Measurements from ENCODE around the gene CXorf65.

Gene CXorf65

GRCh38 chrX:71103110-71103983, 3.2 kb downstream of the CXorf65 start:
- Histone ChIP-seq H3K9ac (ENCODE audit: low read length) (no peak overlapping the region), H3K4me1 (ENCODE audit: control insufficient read depth, insufficient read depth, low read length) (no peaks in the 10 kb centered on the region), H3K36me3 (ENCODE audit: control insufficient read depth, insufficient read depth, low read length, severe bottlenecking) (no peaks in the 10 kb centered on the region), H3K9me3 (ENCODE audit: control insufficient read depth, low read length) (no peaks in the 10 kb centered on the region), H3K27me3 (replicated peaks; ENCODE audit: control insufficient read depth, insufficient read depth, low read length) (peaks cover 28% of the 10 kb centered on the region), H3K4me3 (ENCODE audit: low read length) (no peak overlapping the region)
- DNase-seq (ENCODE audit: low read depth) = no peak

- Histone ChIP-seq H3K36me3 (ENCODE audit: control insufficient read depth, insufficient read depth, low read length, severe bottlenecking) (no peaks in the 10 kb centered on the region), H3K4me1 (ENCODE audit: control insufficient read depth, insufficient read depth, low read length) (no peaks in the 10 kb centered on the region), H3K9me3 (ENCODE audit: control insufficient read depth, low read length) (no peaks in the 10 kb centered on the region), H3K9ac (ENCODE audit: low read length) (no peak overlapping the region), H3K4me3 (ENCODE audit: low read length) (no peak overlapping the region), H3K27me3 (replicated peaks; ENCODE audit: control insufficient read depth, insufficient read depth, low read length) (peaks cover 28% of the 10 kb centered on the region)
- DNase-seq (ENCODE audit: low read depth) = no peak
Observed at GRCh38 chrX:71102292-71102691, 4.2 kb downstream of the CXorf65 start.

GRCh38 chrX:71100581-71101505, 5.7 kb downstream of the CXorf65 start:
- no peaks in the 10 kb centered on the region for H3K36me3 ChIP-seq (ENCODE audit: control insufficient read depth, insufficient read depth, low read length, severe bottlenecking)
- no peak overlapping the region for H3K4me3 ChIP-seq (ENCODE audit: low read length)
- no peaks in the 10 kb centered on the region for H3K4me1 ChIP-seq (ENCODE audit: control insufficient read depth, insufficient read depth, low read length)
- peaks cover 28% of the 10 kb centered on the region for H3K27me3 ChIP-seq (replicated peaks; ENCODE audit: control insufficient read depth, insufficient read depth, low read length)
- H3K9ac ChIP-seq (ENCODE audit: low read length) = no peak overlapping the region
- no peaks in the 10 kb centered on the region for H3K9me3 ChIP-seq (ENCODE audit: control insufficient read depth, low read length)
- no peak for DNase-seq (ENCODE audit: low read depth)

- Histone ChIP-seq H3K36me3 (ENCODE audit: control insufficient read depth, insufficient read depth, low read length, severe bottlenecking) (no peaks in the 10 kb centered on the region), H3K27me3 (replicated peaks; ENCODE audit: control insufficient read depth, insufficient read depth, low read length) (peaks cover 28% of the 10 kb centered on the region), H3K9me3 (ENCODE audit: control insufficient read depth, low read length) (no peaks in the 10 kb centered on the region), H3K9ac (ENCODE audit: low read length) (no peak overlapping the region), H3K4me1 (ENCODE audit: control insufficient read depth, insufficient read depth, low read length) (peaks cover 2% of the 10 kb centered on the region), H3K4me3 (ENCODE audit: low read length) (no peak overlapping the region)
- no peak for DNase-seq (ENCODE audit: low read depth)
Observed at GRCh38 chrX:71099736-71100135, 6.8 kb downstream of the CXorf65 start.

- Histone ChIP-seq H3K9me3 (ENCODE audit: control insufficient read depth, low read length) (no peaks in the 10 kb centered on the region), H3K9ac (ENCODE audit: low read length) (no peak overlapping the region), H3K4me3 (ENCODE audit: low read length) (no peak overlapping the region), H3K36me3 (ENCODE audit: control insufficient read depth, insufficient read depth, low read length, severe bottlenecking) (no peaks in the 10 kb centered on the region), H3K4me1 (ENCODE audit: control insufficient read depth, insufficient read depth, low read length) (peaks cover 2% of the 10 kb centered on the region), H3K27me3 (replicated peaks; ENCODE audit: control insufficient read depth, insufficient read depth, low read length) (peaks cover 26% of the 10 kb centered on the region)
- no peak for DNase-seq (ENCODE audit: low read depth)
Observed at GRCh38 chrX:71098951-71099506, 7.5 kb downstream of the CXorf65 start.

GRCh38 chrX:71098302-71098701, 8.2 kb downstream of the CXorf65 start:
- Histone ChIP-seq H3K4me3 (ENCODE audit: low read length) (no peak overlapping the region), H3K9ac (ENCODE audit: low read length) (no peak overlapping the region), H3K36me3 (ENCODE audit: control insufficient read depth, insufficient read depth, low read length, severe bottlenecking) (no peaks in the 10 kb centered on the region), H3K9me3 (ENCODE audit: control insufficient read depth, low read length) (no peaks in the 10 kb centered on the region), H3K27me3 (replicated peaks; ENCODE audit: control insufficient read depth, insufficient read depth, low read length) (peaks cover 26% of the 10 kb centered on the region), H3K4me1 (ENCODE audit: control insufficient read depth, insufficient read depth, low read length) (peaks cover 2% of the 10 kb centered on the region)
- DNase-seq (ENCODE audit: low read depth) = peak; percentile 59

- Histone ChIP-seq H3K9ac (ENCODE audit: low read length) (peak overlapping the region; percentile 77), H3K4me3 (ENCODE audit: low read length) (peak overlapping the region; percentile 86), H3K36me3 (ENCODE audit: control insufficient read depth, insufficient read depth, low read length, severe bottlenecking) (no peaks in the 10 kb centered on the region), H3K9me3 (ENCODE audit: control insufficient read depth, low read length) (no peaks in the 10 kb centered on the region), H3K27me3 (replicated peaks; ENCODE audit: control insufficient read depth, insufficient read depth, low read length) (peaks cover 24% of the 10 kb centered on the region), H3K4me1 (ENCODE audit: control insufficient read depth, insufficient read depth, low read length) (peaks cover 2% of the 10 kb centered on the region)
- no peak for DNase-seq (ENCODE audit: low read depth)
Observed at GRCh38 chrX:71096760-71097032, 9.8 kb downstream of the CXorf65 start.

GRCh38 chrX:71095981-71096759, 10.4 kb downstream of the CXorf65 start:
- Histone ChIP-seq H3K36me3 (ENCODE audit: control insufficient read depth, insufficient read depth, low read length, severe bottlenecking) (no peaks in the 10 kb centered on the region), H3K4me3 (ENCODE audit: low read length) (peak overlapping the region; percentile 86), H3K4me1 (ENCODE audit: control insufficient read depth, insufficient read depth, low read length) (peaks cover 2% of the 10 kb centered on the region), H3K9me3 (ENCODE audit: control insufficient read depth, low read length) (no peaks in the 10 kb centered on the region), H3K27me3 (replicated peaks; ENCODE audit: control insufficient read depth, insufficient read depth, low read length) (peaks cover 18% of the 10 kb centered on the region), H3K9ac (ENCODE audit: low read length) (peak overlapping the region; percentile 77)
- DNase-seq (ENCODE audit: low read depth) = no peak

- Histone ChIP-seq H3K27me3 (replicated peaks; ENCODE audit: control insufficient read depth, insufficient read depth, low read length) (peaks cover 13% of the 10 kb centered on the region), H3K9me3 (ENCODE audit: control insufficient read depth, low read length) (no peaks in the 10 kb centered on the region), H3K36me3 (ENCODE audit: control insufficient read depth, insufficient read depth, low read length, severe bottlenecking) (no peaks in the 10 kb centered on the region), H3K9ac (ENCODE audit: low read length) (peak within 1 kb of the TSS; percentile 80), H3K4me3 (ENCODE audit: low read length) (peak within 1 kb of the TSS; percentile 86), H3K4me1 (ENCODE audit: control insufficient read depth, insufficient read depth, low read length) (peaks cover 2% of the 10 kb centered on the region)
- peak; percentile 92 for DNase-seq (ENCODE audit: low read depth)
Observed at GRCh38 chrX:71095555-71095980, 11.0 kb downstream of the CXorf65 start, which contains the start of gene FOXO4. TSS of gene FOXO4 (plus strand) at chrX:71095851. CDS start at chrX:71096529, 678 bp downstream.

- H3K27me3 ChIP-seq (replicated peaks; ENCODE audit: control insufficient read depth, insufficient read depth, low read length) = peaks cover 13% of the 10 kb centered on the region
- no peaks in the 10 kb centered on the region for H3K36me3 ChIP-seq (ENCODE audit: control insufficient read depth, insufficient read depth, low read length, severe bottlenecking)
- H3K9me3 ChIP-seq (ENCODE audit: control insufficient read depth, low read length) = no peaks in the 10 kb centered on the region
- H3K4me1 ChIP-seq (ENCODE audit: control insufficient read depth, insufficient read depth, low read length) = peaks cover 2% of the 10 kb centered on the region
- peak overlapping the region; percentile 84 for H3K4me3 ChIP-seq (ENCODE audit: low read length)
- peak overlapping the region; percentile 80 for H3K9ac ChIP-seq (ENCODE audit: low read length)
- DNase-seq (ENCODE audit: low read depth) = peak; percentile 4
Observed at GRCh38 chrX:71095033-71095432, 11.5 kb downstream of the CXorf65 start.

Data from adipocyte (in vitro differentiated cells).